HG02884 (cell line): ENCODE data around the gene PKM.

Source experiments
- ATAC-seq: cut with Tn5 transposase; IDR thresholded peaks from one replicate; pipeline ENCODE4 v1.9.1; 2021; ENCODE audit warnings: mild to moderate bottlenecking, moderate library complexity; ENCODE audit not compliant: unreplicated experiment

Gene PKM

GRCh38 chr15:72236381-72237003 is 5.5 kb upstream of the PKM start:
- ATAC-seq: no peak

- ATAC-seq: no peak
These were observed 4.3 kb upstream of the PKM start for GRCh38 chr15:72235298-72235697.

- ATAC-seq: no peak
These were observed 2.8 kb upstream of the PKM start for GRCh38 chr15:72233769-72234168.

- no peak for ATAC-seq
These were observed 966 bp upstream of the PKM start for GRCh38 chr15:72231833-72232478.

- no peak for ATAC-seq
These were observed 559 bp downstream of the PKM start for GRCh38 chr15:72230197-72231065.

GRCh38 chr15:72229947-72230196 is 1.1 kb downstream of the PKM start:
- no peak for ATAC-seq

- no peak for ATAC-seq
These were observed 1.7 kb downstream of the PKM start for GRCh38 chr15:72229076-72229946.

- ATAC-seq: no peak
These were observed 3.3 kb downstream of the PKM start for GRCh38 chr15:72227720-72228119.

- no peak for ATAC-seq
These were observed 3.8 kb downstream of the PKM start for GRCh38 chr15:72227192-72227586.

- no peak for ATAC-seq
These were observed 7.7 kb downstream of the PKM start for GRCh38 chr15:72223278-72223677.

GRCh38 chr15:72222393-72222792 is 8.6 kb downstream of the PKM start:
- no peak for ATAC-seq

GRCh38 chr15:72220687-72221086 is 10.3 kb downstream of the PKM start:
- no peak for ATAC-seq

GRCh38 chr15:72217216-72217615 is 13.8 kb downstream of the PKM start:
- ATAC-seq: no peak

GRCh38 chr15:72216079-72216478 is 14.9 kb downstream of the PKM start:
- no peak for ATAC-seq

GRCh38 chr15:72207558-72208085 is 23.4 kb downstream of the PKM start:
- ATAC-seq: no peak

- no peak for ATAC-seq
These were observed 24.4 kb downstream of the PKM start for GRCh38 chr15:72206677-72207000.

GRCh38 chr15:72205896-72206676 is 24.9 kb downstream of the PKM start:
- no peak for ATAC-seq

GRCh38 chr15:72205273-72205672 is 25.7 kb downstream of the PKM start:
- no peak for ATAC-seq

GRCh38 chr15:72203507-72203837 is 27.5 kb downstream of the PKM start:
- ATAC-seq: no peak

- no peak for ATAC-seq
These were observed 28.0 kb downstream of the PKM start for GRCh38 chr15:72202801-72203506.
